ENCODE data around the gene NEDD9.

The NEDD9 gene

DNA sequence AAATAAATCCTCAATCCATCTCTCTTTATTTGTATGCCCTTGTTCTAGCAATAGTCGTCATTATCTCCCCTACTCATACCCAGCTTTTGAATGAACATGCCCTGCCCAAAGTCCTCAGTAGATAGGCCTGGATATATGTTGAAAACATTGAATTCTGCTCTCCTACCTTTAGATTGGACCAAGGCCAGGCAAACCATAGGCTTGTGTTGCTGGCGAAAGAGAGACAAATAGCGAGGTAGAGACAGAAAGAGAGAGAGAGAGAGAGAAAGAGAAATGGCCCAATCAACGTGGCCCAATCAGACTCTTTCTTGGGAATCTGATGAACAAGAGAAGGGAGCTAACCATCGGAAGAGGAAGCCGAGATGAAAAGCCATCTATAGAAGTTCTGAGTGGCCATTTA lies 45.2 kb downstream of the NEDD9 start:
- H3K27ac ChIP-seq (ENCODE audit: extremely low read depth, low read depth, low read length) = no peak overlapping the region
- no peaks in the 10 kb centered on the region for H3K4me1 ChIP-seq (ENCODE audit: control insufficient read depth, insufficient read depth, low read length)
- H3K36me3 ChIP-seq (ENCODE audit: control insufficient read depth in 2 of 2, insufficient read depth in 1 of 2, low read length in 2 of 2) = peaks cover 5 to 66% of the 10 kb centered on the region in 2 experiments; a peak in 2 of 3 replicates
- ChIA-PET POLR2A (no interaction called here), CTCF (interaction anchor here (0.6 to 3.6 kb wide), 2 partner anchors 13 to 310 kb away, joined by 3 to 34 read pairs; no protein-coding TSS in a partner anchor)
- TF ChIP-seq ZNF146 (tag by site-specific recombination; IDR thresholded peaks at IDR 0.05) (no peak), GLI4 (tag by site-specific recombination; IDR thresholded peaks at IDR 0.05) (no peak), ZNF677 (tag by site-specific recombination; IDR thresholded peaks at IDR 0.05) (no peak), PRDM4 (tag by site-specific recombination; IDR thresholded peaks at IDR 0.05) (no peak), RBAK (tag by site-specific recombination; IDR thresholded peaks at IDR 0.05) (no peak), HOXC10 (CRISPR knock-in tag; IDR thresholded peaks at IDR 0.05) (no peak), ZNF157 (tag by site-specific recombination; IDR thresholded peaks at IDR 0.05) (no peak), ZIC2 (tag by site-specific recombination; IDR thresholded peaks at IDR 0.05) (no peak)
- no peak overlapping the region for H3K4me3 ChIP-seq (ENCODE audit: low read depth, low read length)
- no peaks in the 10 kb centered on the region for H3K9me3 ChIP-seq (ENCODE audit: control insufficient read depth, insufficient read depth, low read depth, low read length)

DNA sequence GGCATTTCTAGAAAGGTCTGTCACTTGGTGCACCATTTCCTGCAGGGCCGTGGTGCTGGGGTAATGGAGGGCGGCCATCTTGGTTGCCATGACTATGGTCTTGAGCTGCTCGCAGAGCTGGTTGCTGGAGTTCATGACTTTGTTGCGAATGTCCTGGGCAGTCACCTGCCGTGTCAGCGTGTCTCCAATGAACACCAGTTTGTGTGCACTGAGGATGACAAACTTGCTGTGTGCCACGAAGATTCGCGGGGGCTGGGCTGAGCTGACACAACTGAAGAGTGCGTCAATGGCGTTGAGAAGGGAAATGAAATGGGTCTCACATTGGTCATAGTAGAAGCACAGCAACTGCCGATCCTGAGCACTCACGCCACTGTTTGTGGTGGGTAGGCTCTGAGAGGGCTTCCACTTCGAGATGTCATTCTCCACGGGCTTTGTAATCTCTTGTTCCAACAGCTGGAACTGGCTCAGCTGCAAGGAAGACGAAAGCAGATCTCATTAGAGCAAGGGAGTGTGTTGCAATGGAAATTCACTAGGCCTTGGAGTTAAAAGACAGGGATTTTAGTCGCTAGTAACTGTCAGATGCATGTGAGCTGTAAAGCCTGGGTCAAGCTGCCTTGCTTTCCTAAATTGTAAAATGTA lies 47.1 kb downstream of the NEDD9 start:
- Histone ChIP-seq H3K4me3 (ENCODE audit: low read depth, low read length) (no peak overlapping the region), H3K9me3 (ENCODE audit: control insufficient read depth, insufficient read depth, low read depth, low read length) (no peaks in the 10 kb centered on the region), H3K4me1 (ENCODE audit: control insufficient read depth, insufficient read depth, low read length) (no peaks in the 10 kb centered on the region), H3K36me3 (ENCODE audit: control insufficient read depth in 2 of 2, insufficient read depth in 1 of 2, low read length in 2 of 2) (peaks cover 5 to 53% of the 10 kb centered on the region in 2 experiments; a peak in 2 of 3 replicates), H3K27ac (ENCODE audit: extremely low read depth, low read depth, low read length) (no peak overlapping the region)
- POLR2A ChIA-PET = no interaction called here
- CTCF ChIA-PET = interaction anchor here (0.5 to 3.6 kb wide), 5 partner anchors 11 to 967 kb away, joined by 3 to 34 read pairs (median 3); no protein-coding TSS in a partner anchor
- TF ChIP-seq, protein P1, sequence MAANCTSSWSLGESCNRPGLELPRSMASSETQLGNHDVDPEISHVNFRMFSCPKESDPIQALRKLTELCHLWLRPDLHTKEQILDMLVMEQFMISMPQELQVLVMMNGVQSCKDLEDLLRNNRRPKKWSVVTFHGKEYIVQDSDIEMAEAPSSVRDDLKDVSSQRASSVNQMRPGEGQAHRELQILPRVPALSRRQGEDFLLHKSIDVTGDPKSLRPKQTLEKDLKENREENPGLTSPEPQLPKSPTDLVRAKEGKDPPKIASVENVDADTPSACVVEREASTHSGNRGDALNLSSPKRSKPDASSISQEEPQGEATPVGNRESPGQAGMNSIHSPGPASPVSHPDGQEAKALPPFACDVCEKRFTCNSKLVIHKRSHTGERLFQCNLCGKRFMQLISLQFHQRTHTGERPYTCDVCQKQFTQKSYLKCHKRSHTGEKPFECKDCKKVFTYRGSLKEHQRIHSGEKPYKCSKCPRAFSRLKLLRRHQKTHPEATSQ (tag by site-specific recombination; IDR thresholded peaks at IDR 0.05) = no peak
- TF ChIP-seq SCRT1 (tag by site-specific recombination; IDR thresholded peaks at IDR 0.05; ENCODE audit: borderline replicate concordance) (no peak), ZBTB17 (tag by site-specific recombination; IDR thresholded peaks at IDR 0.05) (no peak), SP3 (tag by site-specific recombination; IDR thresholded peaks at IDR 0.05) (no peak), ZNF10 (tag by site-specific recombination; IDR thresholded peaks at IDR 0.05) (no peak), BCL11B (tag by site-specific recombination; IDR thresholded peaks at IDR 0.05; ENCODE audit: low read depth) (no peak), ZNF645 (tag by site-specific recombination; IDR thresholded peaks at IDR 0.05) (no peak), ZNF48 (tag by site-specific recombination; IDR thresholded peaks at IDR 0.05) (no peak), ZNF571 (tag by site-specific recombination; IDR thresholded peaks at IDR 0.05) (no peak), ZNF473 (tag by site-specific recombination; IDR thresholded peaks at IDR 0.05) (no peak), ZNF138 (tag by site-specific recombination; IDR thresholded peaks at IDR 0.05; ENCODE audit: borderline replicate concordance) (no peak), ZNF624 (tag by site-specific recombination; IDR thresholded peaks at IDR 0.05) (no peak), ZNF664 (tag by site-specific recombination; IDR thresholded peaks at IDR 0.05) (no peak), ZSCAN4 (tag by site-specific recombination; IDR thresholded peaks at IDR 0.05) (no peak)
- TF ChIP-seq, protein P2, sequence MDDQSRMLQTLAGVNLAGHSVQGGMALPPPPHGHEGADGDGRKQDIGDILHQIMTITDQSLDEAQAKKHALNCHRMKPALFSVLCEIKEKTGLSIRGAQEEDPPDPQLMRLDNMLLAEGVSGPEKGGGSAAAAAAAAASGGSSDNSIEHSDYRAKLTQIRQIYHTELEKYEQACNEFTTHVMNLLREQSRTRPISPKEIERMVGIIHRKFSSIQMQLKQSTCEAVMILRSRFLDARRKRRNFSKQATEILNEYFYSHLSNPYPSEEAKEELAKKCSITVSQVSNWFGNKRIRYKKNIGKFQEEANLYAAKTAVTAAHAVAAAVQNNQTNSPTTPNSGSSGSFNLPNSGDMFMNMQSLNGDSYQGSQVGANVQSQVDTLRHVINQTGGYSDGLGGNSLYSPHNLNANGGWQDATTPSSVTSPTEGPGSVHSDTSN (CRISPR knock-in tag; IDR thresholded peaks at IDR 0.05) = no peak
- TF ChIP-seq, protein P3, sequence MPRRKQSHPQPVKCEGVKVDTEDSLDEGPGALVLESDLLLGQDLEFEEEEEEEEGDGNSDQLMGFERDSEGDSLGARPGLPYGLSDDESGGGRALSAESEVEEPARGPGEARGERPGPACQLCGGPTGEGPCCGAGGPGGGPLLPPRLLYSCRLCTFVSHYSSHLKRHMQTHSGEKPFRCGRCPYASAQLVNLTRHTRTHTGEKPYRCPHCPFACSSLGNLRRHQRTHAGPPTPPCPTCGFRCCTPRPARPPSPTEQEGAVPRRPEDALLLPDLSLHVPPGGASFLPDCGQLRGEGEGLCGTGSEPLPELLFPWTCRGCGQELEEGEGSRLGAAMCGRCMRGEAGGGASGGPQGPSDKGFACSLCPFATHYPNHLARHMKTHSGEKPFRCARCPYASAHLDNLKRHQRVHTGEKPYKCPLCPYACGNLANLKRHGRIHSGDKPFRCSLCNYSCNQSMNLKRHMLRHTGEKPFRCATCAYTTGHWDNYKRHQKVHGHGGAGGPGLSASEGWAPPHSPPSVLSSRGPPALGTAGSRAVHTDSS (tag by site-specific recombination; IDR thresholded peaks at IDR 0.05) = no peak
